PFSK-1 (cell line): ENCODE results near the gene PLIN4.

ENCODE experiments used
- FOXP2 ChIP-seq: optimal IDR thresholded peaks from 2 replicates; pipeline ENCODE3; 2011; ENCODE audit warnings: borderline replicate concordance, control low read depth, inconsistent platforms; ENCODE audit not compliant: insufficient read depth; ENCODE audit errors: extremely low read length, extremely low read depth
- POLR2AphosphoS5 ChIP-seq: IDR thresholded peaks from 2 replicates; pipeline ENCODE4 v1.6.1; 2012; ENCODE audit warnings: low read depth, mild to moderate bottlenecking, control low read depth, low read length, moderate library complexity
- SIN3A ChIP-seq: IDR thresholded peaks from 2 replicates; pipeline ENCODE4 v1.6.1; 2012; ENCODE audit warnings: mild to moderate bottlenecking, low read length, moderate library complexity, borderline replicate concordance; ENCODE audit not compliant: insufficient read depth
- TAF1 ChIP-seq: IDR thresholded peaks from 2 replicates; pipeline ENCODE4 v1.6.1; 2012; ENCODE audit warnings: low read length, control low read depth, borderline replicate concordance; ENCODE audit not compliant: insufficient read depth
- TF ChIP-seq, protein P1 (sequence below), 2 experiments: IDR thresholded peaks; 2 replicates each; pipeline versions ENCODE4 v1.6.1 to v1.8.0; 2011 to 2012; ENCODE audit warnings: low read depth in 2 of 2, low read length in 2 of 2, control low read depth in 1 of 2, inconsistent platforms in 1 of 2, mild to moderate bottlenecking in 1 of 2, moderate library complexity in 1 of 2; ENCODE audit not compliant: insufficient read depth in 1 of 2

The PLIN4 gene

DNA sequence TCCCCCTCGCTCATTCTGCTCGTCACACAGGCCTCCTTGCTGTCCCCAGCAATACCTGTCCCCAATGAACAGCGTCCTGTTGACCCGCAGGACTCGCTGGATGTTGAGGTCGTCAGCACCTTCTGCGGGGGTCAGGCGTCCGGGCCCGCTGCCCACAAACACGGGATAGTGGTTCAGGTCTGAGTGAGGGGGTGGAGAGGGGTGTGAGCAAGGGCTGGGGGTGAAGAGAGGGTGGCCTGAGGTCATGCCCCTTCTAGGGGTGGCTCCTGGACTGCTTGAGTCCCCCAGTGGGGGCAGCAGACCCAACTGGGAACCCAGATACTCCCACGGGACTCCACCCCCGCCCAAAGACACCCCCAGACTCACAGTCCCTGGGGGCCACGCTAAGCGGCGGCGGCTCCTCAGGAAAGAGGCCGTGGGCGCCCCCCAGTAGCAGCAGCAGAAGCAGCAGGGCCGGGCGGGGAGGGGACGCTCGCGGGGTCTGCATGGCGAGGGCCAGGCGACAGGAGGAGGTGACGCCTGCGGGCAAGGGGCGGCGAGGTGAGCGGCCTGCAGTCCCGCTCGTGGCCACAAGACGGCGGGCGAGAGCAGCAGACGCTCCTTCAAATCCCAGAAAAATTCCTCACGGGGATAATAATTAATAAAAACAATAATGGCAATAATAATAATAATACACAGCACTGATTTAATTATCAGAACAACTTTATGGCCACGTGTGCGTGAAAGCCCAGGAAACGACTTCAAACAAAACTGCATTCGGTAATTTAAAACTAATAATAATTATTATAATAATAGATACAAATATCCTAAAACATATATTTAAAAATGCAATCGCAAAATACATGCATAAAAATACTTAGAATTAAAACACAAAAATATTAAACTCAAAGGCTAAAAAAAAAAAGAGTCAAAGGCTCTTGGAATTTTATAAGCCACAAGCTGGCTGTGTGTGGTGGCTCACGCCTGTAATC lies 40.0 kb upstream of the PLIN4 start:
- TF ChIP-seq FOXP2 (no peak), SIN3A (no peak), POLR2AphosphoS5 (no peak)

DNA sequence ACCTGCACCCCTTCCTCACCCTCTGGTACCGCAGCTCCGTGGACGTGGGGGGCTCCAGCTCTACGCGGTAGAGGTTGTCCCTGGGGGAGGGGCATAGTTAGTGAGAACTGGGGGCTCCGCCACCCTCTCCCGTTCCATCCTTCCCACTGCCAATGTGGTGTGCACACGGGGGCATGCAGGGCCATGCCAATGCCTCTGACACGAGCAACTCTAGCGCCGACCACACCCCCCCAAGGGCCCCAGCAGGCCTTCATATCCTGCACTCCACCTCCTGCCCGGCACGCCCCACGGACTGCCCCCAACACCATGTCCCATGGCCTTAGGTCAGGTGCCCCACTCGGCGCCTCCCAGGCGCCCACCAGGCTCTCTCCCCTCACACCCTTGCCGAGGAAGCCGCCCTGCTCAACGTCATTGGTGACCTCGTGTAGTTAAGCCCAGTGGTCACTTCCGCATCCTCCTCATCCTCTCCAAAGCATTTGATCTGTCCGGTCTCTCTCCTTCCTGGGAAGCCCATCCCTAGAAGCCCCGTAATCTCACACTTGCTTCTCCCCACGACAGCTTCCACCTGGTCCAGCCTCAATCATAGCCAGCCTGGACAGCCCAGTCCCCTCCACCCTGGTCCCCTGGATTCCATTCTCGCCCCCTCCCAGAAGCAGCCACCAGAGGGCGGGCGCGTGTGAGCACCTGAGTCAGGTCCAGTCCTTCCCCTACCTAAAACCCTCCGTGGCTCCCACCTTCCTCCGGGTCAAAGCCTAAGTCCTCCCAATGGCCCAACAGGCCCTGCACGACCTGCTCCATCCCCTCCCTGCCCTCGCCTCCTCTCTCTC lies 39.1 kb upstream of the PLIN4 start:
- TF ChIP-seq TAF1 (no peak), FOXP2 (no peak), POLR2AphosphoS5 (no peak), SIN3A (no peak)
- TF ChIP-seq, protein P1, sequence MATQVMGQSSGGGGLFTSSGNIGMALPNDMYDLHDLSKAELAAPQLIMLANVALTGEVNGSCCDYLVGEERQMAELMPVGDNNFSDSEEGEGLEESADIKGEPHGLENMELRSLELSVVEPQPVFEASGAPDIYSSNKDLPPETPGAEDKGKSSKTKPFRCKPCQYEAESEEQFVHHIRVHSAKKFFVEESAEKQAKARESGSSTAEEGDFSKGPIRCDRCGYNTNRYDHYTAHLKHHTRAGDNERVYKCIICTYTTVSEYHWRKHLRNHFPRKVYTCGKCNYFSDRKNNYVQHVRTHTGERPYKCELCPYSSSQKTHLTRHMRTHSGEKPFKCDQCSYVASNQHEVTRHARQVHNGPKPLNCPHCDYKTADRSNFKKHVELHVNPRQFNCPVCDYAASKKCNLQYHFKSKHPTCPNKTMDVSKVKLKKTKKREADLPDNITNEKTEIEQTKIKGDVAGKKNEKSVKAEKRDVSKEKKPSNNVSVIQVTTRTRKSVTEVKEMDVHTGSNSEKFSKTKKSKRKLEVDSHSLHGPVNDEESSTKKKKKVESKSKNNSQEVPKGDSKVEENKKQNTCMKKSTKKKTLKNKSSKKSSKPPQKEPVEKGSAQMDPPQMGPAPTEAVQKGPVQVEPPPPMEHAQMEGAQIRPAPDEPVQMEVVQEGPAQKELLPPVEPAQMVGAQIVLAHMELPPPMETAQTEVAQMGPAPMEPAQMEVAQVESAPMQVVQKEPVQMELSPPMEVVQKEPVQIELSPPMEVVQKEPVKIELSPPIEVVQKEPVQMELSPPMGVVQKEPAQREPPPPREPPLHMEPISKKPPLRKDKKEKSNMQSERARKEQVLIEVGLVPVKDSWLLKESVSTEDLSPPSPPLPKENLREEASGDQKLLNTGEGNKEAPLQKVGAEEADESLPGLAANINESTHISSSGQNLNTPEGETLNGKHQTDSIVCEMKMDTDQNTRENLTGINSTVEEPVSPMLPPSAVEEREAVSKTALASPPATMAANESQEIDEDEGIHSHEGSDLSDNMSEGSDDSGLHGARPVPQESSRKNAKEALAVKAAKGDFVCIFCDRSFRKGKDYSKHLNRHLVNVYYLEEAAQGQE (IDR thresholded peaks at IDR 0.05; ENCODE audit: insufficient read depth in 1 of 2, low read depth in 2 of 2, low read length in 2 of 2): no peak

DNA sequence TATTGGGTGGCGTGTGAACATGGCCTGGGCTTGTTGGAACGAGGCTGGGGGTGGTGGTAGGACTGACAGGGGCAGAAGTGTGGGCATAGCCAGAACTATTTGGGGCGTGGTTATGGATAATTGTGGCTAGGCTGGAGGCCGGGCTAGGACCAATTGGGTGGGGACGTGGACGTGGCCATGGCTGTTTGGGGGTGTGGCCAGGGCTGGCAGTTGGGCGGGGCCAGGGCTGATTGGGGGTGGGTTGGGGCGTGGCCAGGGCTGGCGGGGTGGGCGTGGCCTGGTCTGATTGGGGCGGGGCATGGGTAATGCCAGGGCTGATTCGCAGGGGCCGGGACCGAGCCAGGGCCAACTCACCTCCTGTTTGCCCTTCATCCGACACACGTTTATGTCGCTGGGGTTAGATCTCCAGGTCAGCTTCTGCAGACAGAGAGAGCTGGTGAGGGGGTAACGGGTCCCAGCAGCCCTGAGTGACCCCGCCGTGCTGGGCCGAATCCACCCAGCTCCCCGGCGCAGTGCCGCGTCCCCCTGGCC lies 38.4 kb upstream of the PLIN4 start:
- no peak for TF ChIP-seq TAF1
- TF ChIP-seq POLR2AphosphoS5: no peak
- TF ChIP-seq SIN3A: no peak
- TF ChIP-seq, protein P1 (IDR thresholded peaks at IDR 0.05; ENCODE audit: insufficient read depth in 1 of 2, low read depth in 2 of 2, low read length in 2 of 2): no peak
- no peak for TF ChIP-seq FOXP2

DNA sequence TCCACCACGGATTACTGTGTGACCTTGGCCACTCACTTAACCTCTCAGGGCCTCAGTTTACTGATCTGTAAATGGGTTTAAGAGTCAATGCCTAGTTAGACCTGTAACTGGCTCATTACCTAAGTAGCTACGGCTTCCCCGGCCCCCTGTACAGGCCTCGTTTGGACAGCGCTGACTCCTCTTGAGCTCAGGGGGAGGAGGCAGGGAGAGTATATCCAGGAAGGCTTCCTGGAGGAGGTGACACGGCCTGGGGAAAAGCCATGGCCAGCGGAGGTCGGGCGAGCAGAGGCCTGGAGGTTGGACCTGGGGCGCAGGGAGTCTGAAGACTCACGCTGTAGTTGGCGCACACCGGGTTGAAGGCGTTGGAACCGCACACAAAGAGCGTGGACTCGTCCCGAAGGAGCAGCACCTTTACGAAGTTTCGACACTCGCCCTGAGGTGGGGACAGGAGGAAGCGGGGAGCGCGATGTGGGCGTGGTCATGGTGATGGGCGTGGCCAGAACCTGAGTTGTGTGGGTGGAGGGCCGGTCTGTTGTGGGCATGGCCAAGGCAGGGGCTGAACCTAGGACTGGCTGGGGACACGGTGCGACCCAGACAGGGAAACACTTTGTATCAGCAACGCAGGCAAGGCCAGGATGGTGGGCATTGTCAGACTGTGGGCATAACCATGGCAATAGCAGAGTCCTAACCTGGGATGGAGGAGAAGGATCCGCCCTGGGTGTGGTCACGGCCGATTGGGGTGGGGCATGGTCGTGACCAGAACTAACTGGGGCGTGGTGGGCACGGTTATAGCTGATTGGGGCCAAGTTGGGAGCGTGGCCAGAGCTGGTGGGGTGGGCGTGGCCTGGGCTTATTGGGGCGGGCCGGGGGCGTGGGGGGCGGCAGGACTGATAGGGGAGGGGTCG lies 37.6 kb upstream of the PLIN4 start:
- TF ChIP-seq TAF1: no peak
- TF ChIP-seq, protein P1 (IDR thresholded peaks at IDR 0.05; ENCODE audit: insufficient read depth in 1 of 2, low read depth in 2 of 2, low read length in 2 of 2): no peak
- TF ChIP-seq FOXP2: no peak
- TF ChIP-seq SIN3A: no peak
- no peak for TF ChIP-seq POLR2AphosphoS5

DNA sequence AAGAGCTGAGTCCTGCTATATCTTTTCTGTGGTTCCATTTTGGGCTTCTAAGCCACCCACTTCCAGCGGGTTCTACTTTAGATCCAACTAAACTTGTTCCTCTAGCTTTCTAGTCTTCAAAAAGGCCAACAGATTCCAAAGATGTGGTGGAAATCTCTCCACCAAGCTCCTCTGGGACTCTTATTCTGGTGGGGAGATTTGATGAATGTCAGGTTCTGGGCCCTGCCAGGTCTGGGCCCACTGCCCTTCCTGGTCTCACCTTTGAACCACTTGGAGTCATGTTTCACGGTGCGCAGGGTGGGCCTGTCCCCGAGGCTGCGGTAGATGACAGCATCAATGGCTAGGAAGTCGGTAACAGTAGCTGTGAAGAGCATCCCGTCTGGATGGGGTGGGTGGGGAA lies 36.4 kb upstream of the PLIN4 start:
- TF ChIP-seq TAF1 (no peak), POLR2AphosphoS5 (no peak), FOXP2 (no peak), SIN3A (no peak)
- TF ChIP-seq, protein P1 (IDR thresholded peaks at IDR 0.05; ENCODE audit: insufficient read depth in 1 of 2, low read depth in 2 of 2, low read length in 2 of 2): no peak
